Measurements from ENCODE around the gene HS3ST4. TPM values are rescaled to one million over a fixed set of nuclear protein-coding genes. Genes with fewer than 3 reads are reported as not detected.

The HS3ST4 gene
- total and polyA plus RNA-seq, 2 donors (not counting 1 experiment from before 2014, with no cell fraction given): not detected

- Histone ChIP-seq H3K9me3 (ENCODE audit: control insufficient read depth, insufficient read depth, low read depth, low read length) (no peaks in the 10 kb centered on the region), H3K4me2 (ENCODE audit: extremely low read depth, insufficient read depth, low read length) (no peak overlapping the region), H3K36me3 (ENCODE audit: control insufficient read depth, insufficient read depth, low read length) (no peaks in the 10 kb centered on the region), H2AFZ (ENCODE audit: low read length) (no peak overlapping the region), H3K4me1 (ENCODE audit: control insufficient read depth, extremely low read depth, insufficient read depth, low read length) (no peaks in the 10 kb centered on the region), H3K79me2 (ENCODE audit: control insufficient read depth, insufficient read depth, low read length) (no peaks in the 10 kb centered on the region), H3K27ac (ENCODE audit: insufficient read depth, low read length) (no peak overlapping the region), H3K9ac (ENCODE audit: insufficient read depth, low read length) (no peak overlapping the region), H4K20me1 (ENCODE audit: control insufficient read depth, extremely low read depth, insufficient read depth, low read length) (no peaks in the 10 kb centered on the region), H3K27me3 (ENCODE audit: control insufficient read depth, insufficient read depth, low read length) (no peaks in the 10 kb centered on the region), H3K4me3 (replicated peaks in 1 of 4; ENCODE audit: control extremely low read depth in 1 of 4, insufficient read depth in 1 of 4, low read depth in 3 of 4, low read length in 4 of 4) (no peak overlapping the region)
- TF ChIP-seq CTCF (conservative IDR thresholded peaks at IDR 0.05 in 1 of 2, IDR thresholded peaks at IDR 0.05 in 1 of 2; ENCODE audit: low read depth in 1 of 2, low read length in 2 of 2) (no peak), EZH2 (IDR thresholded peaks at IDR 0.05; ENCODE audit: low read length, missing control alignments) (no peak)
- DNase-seq (ENCODE audit: low read depth in 2 of 2): no peak
Measured at GRCh38 chr16:25897702-25898101, 205.9 kb downstream of the HS3ST4 start.

GRCh38 chr16:25905810-25906209 is 214.1 kb downstream of the HS3ST4 start:
- Histone ChIP-seq H3K27ac (ENCODE audit: insufficient read depth, low read length) (no peak overlapping the region), H2AFZ (ENCODE audit: low read length) (no peak overlapping the region), H3K79me2 (ENCODE audit: control insufficient read depth, insufficient read depth, low read length) (no peaks in the 10 kb centered on the region), H3K9me3 (ENCODE audit: control insufficient read depth, insufficient read depth, low read depth, low read length) (no peaks in the 10 kb centered on the region), H3K4me3 (replicated peaks in 1 of 4; ENCODE audit: control extremely low read depth in 1 of 4, insufficient read depth in 1 of 4, low read depth in 3 of 4, low read length in 4 of 4) (no peak overlapping the region), H3K27me3 (ENCODE audit: control insufficient read depth, insufficient read depth, low read length) (no peaks in the 10 kb centered on the region), H4K20me1 (ENCODE audit: control insufficient read depth, extremely low read depth, insufficient read depth, low read length) (no peaks in the 10 kb centered on the region), H3K4me1 (ENCODE audit: control insufficient read depth, extremely low read depth, insufficient read depth, low read length) (no peaks in the 10 kb centered on the region), H3K36me3 (ENCODE audit: control insufficient read depth, insufficient read depth, low read length) (no peaks in the 10 kb centered on the region), H3K9ac (ENCODE audit: insufficient read depth, low read length) (no peak overlapping the region), H3K4me2 (ENCODE audit: extremely low read depth, insufficient read depth, low read length) (no peak overlapping the region)
- TF ChIP-seq CTCF (conservative IDR thresholded peaks at IDR 0.05 in 1 of 2, IDR thresholded peaks at IDR 0.05 in 1 of 2; ENCODE audit: low read depth in 1 of 2, low read length in 2 of 2) (no peak), EZH2 (IDR thresholded peaks at IDR 0.05; ENCODE audit: low read length, missing control alignments) (no peak)
- DNase-seq (ENCODE audit: low read depth in 2 of 2): no peak

- H3K79me2 ChIP-seq (ENCODE audit: control insufficient read depth, insufficient read depth, low read length): no peaks in the 10 kb centered on the region
- H3K4me3 ChIP-seq (replicated peaks in 1 of 4; ENCODE audit: control extremely low read depth in 1 of 4, insufficient read depth in 1 of 4, low read depth in 3 of 4, low read length in 4 of 4): no peak overlapping the region
- H4K20me1 ChIP-seq (ENCODE audit: control insufficient read depth, extremely low read depth, insufficient read depth, low read length): no peaks in the 10 kb centered on the region
- no peaks in the 10 kb centered on the region for H3K27me3 ChIP-seq (ENCODE audit: control insufficient read depth, insufficient read depth, low read length)
- no peak for DNase-seq (ENCODE audit: low read depth in 2 of 2)
- H3K36me3 ChIP-seq (ENCODE audit: control insufficient read depth, insufficient read depth, low read length): no peaks in the 10 kb centered on the region
- H2AFZ ChIP-seq (ENCODE audit: low read length): no peak overlapping the region
- TF ChIP-seq CTCF (conservative IDR thresholded peaks at IDR 0.05 in 1 of 2, IDR thresholded peaks at IDR 0.05 in 1 of 2; ENCODE audit: low read depth in 1 of 2, low read length in 2 of 2) (no peak), EZH2 (IDR thresholded peaks at IDR 0.05; ENCODE audit: low read length, missing control alignments) (no peak)
- no peak overlapping the region for H3K9ac ChIP-seq (ENCODE audit: insufficient read depth, low read length)
- no peak overlapping the region for H3K4me2 ChIP-seq (ENCODE audit: extremely low read depth, insufficient read depth, low read length)
- H3K9me3 ChIP-seq (ENCODE audit: control insufficient read depth, insufficient read depth, low read depth, low read length): no peaks in the 10 kb centered on the region
- H3K27ac ChIP-seq (ENCODE audit: insufficient read depth, low read length): no peak overlapping the region
- H3K4me1 ChIP-seq (ENCODE audit: control insufficient read depth, extremely low read depth, insufficient read depth, low read length): no peaks in the 10 kb centered on the region
Measured at GRCh38 chr16:25910971-25911370, 219.2 kb downstream of the HS3ST4 start.
